HG03045 (cell line): ENCODE data around the gene WDR27.
"Not testable (repeated sequence)": the region's sequence is repeated elsewhere in the genome, so short reads cannot be mapped to it uniquely, and the experiment has no call there.

Experiments
- ATAC-seq: cut with Tn5 transposase; IDR thresholded peaks from one replicate; pipeline ENCODE4 v1.9.1; 2021; ENCODE audit warnings: mild to moderate bottlenecking, moderate library complexity; ENCODE audit not compliant: unreplicated experiment

WDR27 gene

GRCh38 chr6:169618526-169619490, 83.0 kb downstream of the WDR27 start:
- ATAC-seq = no peak

- ATAC-seq = no peak
Observed at GRCh38 chr6:169617562-169617961, 84.3 kb downstream of the WDR27 start.

GRCh38 chr6:169608609-169609008, 93.2 kb downstream of the WDR27 start:
- ATAC-seq = not testable (repeated sequence)

- no peak for ATAC-seq
Observed at GRCh38 chr6:169604076-169604475, 97.8 kb downstream of the WDR27 start.

DNA sequence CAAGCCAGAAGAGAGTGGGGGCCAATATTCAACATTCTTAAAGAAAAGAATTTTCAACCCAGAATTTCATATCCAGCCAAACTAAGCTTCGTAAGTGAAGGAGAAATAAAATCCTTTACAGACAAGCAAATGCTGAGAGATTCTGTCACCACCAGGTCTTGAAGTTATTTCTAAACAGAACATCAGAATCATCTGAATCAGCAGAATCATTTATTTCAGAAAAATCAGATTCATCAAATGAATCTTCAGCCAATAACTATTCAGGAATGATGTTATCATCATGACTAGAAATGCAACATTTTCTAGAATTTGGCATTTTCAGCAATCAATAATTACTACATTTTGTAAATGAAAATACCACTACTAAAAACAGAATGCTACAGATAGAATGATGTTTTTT, 100.7 kb downstream of the WDR27 start:
- not testable (repeated sequence) for ATAC-seq

DNA sequence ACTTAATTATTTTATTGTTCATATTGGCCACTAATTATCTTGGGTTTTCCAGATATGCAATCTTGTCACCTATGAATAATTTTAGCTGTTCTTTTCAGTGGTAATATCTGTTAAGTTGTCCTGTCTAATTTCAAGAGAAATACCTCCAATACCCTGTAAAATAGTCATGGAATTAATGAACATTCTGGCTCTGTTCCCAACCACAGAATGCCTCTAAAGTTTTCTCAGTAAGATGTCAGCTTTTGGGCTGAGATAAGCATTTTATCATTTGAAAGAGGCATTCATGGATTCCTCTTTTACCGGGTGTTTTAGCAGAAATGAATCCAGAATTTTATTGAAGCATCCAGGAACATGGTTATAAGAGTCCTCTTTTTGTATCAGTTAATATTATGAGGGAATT, 109.3 kb downstream of the WDR27 start:
- ATAC-seq = no peak

DNA sequence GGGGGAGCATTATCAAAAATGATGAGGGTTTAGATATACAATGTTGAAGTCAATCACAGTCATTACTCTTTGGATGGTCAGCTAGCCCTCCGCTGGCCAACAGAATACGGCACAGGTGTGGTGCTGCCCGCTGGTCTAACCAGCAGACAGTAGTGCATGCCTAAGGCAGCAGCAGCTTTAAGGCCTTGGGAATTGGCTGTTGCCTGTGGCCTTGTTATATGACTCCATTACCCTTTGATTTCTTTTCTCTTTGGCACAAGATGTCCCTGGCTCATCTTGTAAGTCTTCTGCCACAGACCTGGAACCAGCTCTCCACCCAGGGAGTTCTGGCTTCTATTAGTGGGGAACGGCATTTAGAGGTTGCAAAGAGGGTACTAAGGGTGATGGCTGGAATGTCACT, 110.2 kb downstream of the WDR27 start:
- ATAC-seq = no peak

GRCh38 chr6:169590376-169590939, 111.4 kb downstream of the WDR27 start:
- ATAC-seq = no peak

DNA sequence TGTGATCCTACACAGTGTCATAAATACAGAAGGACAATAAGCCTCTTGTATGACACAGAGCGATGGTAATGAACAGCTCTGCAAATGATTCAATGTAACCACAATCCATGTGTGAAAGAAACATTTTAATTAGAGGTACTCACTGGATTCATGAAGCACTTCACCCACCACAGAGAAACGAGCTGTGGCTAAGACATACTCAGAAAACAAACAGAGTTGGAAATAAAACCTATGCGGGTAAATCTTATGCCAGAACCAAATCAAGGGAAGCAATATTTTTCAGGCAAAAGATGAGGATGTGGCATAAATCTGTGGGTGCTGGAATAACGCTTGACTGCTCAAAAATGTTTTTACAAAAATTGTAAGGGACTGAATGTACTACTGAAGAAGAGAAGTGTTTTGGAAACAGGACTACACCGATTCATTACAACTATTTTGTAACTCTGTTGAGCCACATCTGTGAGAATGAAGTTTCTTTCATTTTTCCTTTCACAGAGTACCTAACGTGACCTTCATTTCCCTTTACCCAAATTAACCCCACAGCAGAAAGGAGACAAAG, 112.1 kb downstream of the WDR27 start:
- ATAC-seq = peak; percentile 74

DNA sequence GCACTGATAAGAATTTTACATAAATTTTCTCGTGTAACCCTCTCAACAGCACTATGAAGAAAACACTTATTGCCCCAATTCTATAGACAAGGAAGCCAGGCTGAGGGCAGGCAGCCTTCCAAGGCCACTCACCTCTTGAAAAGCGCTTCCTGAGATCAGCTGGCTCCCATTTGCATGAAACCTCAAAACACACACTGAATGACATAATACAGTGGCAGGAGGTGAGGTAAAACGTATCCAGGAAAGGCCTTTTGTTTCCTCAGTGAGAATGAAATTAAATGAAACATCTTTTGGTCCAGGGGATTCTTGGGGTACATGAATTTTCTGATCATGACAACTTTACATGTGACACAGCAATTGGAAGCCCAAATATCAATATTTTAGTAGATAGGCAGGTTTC, 112.5 kb downstream of the WDR27 start:
- peak; percentile 83 for ATAC-seq

- no peak for ATAC-seq
Observed at GRCh38 chr6:169587975-169588374, 113.9 kb downstream of the WDR27 start.

DNA sequence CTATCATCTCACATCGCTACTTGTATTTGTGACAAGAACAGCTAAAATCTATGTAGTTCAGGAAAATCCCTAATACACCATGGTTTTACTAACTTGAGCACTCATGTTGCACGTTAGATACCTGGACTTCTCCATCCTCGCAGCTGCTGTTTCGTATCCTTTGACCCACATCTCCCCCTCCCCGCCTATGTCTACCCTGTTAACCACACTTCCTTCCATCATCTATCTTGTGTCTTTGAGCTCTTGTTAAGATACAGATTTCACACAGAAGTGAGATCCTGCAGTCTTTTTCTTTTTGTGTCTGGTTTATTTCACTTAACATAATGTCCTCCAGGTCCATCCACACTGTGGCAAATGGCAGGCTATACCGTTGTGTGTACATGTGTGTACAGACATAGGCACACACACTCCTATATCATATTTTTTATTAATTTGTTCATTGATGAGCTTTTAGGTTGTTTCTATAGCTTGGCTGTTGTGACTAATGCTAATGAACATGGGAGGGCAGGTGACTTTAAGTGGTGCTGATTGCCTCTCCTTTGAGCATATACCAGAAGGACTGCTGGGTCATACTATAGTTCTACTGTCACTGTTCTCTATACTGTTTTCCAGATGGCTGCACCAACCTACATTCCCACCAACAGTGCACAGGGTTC, 117.8 kb downstream of the WDR27 start:
- no peak for ATAC-seq

DNA sequence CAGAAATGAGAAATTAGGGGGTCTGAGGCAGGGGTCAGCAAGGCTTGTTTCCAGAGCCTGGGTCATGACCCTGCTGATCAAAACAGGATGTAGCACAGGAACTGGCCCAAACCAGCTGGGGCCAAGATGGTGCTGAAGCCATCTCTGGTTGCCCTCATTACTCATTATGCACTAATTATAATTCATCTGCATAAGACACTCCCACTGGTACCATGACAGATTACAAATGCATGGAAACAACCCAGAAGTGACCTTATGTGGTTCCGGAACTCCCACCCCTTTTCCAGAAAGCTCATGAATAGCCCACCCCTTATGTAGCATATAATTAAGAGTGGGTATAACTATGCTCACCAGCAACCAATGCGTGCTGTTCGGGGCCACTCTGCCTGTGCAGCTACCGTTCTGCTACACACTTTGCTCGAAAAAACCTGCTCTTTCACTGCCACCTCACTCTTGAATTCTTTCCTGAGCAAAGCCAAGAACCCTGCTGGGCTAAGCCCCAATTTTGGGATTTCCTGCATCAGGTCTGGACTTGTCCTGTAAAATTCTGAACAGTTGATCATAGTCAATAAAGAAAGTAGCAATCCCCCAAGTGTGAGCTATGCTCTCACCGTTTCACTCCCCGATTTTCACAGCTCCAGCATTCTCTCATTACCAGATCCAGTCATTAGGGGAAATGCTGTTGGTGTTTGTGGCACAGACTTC, 122.3 kb downstream of the WDR27 start:
- ATAC-seq = no peak

- no peak for ATAC-seq
Observed at GRCh38 chr6:169577974-169578373, 123.9 kb downstream of the WDR27 start.

- ATAC-seq = no peak
Observed at GRCh38 chr6:169577236-169577635, 124.6 kb downstream of the WDR27 start.

GRCh38 chr6:169575821-169576220, 126.0 kb downstream of the WDR27 start:
- ATAC-seq = no peak

- ATAC-seq = no peak
Observed at GRCh38 chr6:169575365-169575764, 126.5 kb downstream of the WDR27 start.

- no peak for ATAC-seq
Observed at GRCh38 chr6:169574420-169574819, 127.4 kb downstream of the WDR27 start.

DNA sequence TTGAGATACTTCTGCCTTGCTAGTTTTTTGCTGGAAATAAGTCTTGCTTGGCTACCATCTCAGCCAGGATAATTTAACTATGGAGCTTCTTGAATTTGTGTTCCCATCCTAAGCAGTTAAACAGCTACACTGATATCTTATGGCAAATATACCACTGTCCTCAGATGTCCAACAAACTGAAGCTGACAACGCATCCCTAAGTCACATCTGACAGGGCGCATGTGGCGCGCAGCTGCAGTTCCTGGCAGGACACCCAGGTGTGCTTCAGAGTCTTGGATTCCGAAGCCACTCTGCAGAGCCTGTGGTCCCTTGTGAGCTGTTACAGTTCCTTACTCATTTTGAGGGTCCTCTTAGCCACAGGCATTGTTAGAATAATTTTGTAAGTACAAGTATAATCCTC, 127.9 kb downstream of the WDR27 start:
- ATAC-seq = no peak

DNA sequence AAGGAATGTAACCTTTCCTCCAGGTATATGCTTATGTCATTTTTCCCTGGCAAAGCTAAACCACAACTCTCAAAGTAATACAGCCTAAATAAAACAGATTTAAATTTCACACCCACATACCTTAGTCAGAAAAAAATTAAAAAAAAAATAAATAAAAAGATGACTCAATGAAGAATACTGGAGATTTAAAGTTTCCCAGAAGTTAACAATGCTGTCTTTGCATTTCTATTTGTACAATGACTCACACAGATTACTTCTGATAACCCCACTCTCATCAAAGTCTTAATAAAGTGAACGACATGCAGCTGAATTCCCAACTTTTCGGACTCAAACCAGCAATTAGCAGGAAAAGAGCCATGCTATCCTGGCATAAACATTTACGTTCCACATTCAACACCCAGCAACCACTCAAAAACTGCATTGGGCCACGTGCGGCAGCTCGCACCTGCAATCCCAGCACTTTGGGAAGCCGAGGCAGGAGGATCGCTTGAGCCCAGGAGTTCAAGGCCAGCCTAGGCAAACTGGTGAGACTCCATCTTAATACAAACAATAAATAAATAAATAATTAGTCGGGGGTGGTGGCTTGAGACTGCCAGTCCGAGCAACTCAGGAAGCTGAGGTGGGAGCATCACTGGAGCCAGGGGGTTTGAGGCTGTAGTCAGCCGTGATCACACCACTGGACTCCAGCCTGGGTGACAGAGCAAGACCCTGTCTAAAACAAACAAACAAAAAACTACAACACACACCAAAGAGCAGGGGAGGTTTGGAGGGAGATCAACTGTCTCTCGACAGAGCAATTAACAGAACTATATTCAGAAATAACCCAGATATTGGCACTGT, 130.5 kb downstream of the WDR27 start:
- no peak for ATAC-seq
